K562 (cell line): ENCODE data around the gene MAN1B1. TPM values are rescaled to one million over a fixed set of nuclear protein-coding genes. Genes with fewer than 3 reads are reported as not detected.

Experiments
- ATAC-seq: fragments of 200-7000 bp; cut with Tn5 transposase; 3 replicates; pipeline ENCODE4 v1.9.1; 2020; ENCODE audit warnings: moderate library complexity
- BruUV-seq: library from RNA; stranded (reverse); fragments of 400-500 nt; replicated peaks from 2 replicates; lab custom pipeline; 2021; lab: Mats Ljungman, UMichigan
- CTCF ChIA-PET: fragments of 300-600 bp; formaldehyde crosslinking; extraction: SDS; loops from one replicate; lab custom pipeline; 2021; ENCODE audit warnings: low intra/inter-chr PET ratio; lab: Yijun Ruan, JAX
- POLR2A ChIA-PET: fragments of 300-600, 350-650 bp; sonication (Branson Sonifier 250); formaldehyde crosslinking; extraction: SDS; loops from one replicate; lab custom pipeline; 2021; ENCODE audit warnings: antibody characterized with exemption, inconsistent platforms; lab: Yijun Ruan, JAX
- DNase-seq, 4 experiments: peaks; one replicate each; pipeline versions ENCODE4 v3.0.0 to v3.0.0-alpha.2; 2011 to 2018; ENCODE audit warnings: low spot score in 3 of 4, mixed read lengths in 3 of 4; ENCODE audit errors: extremely low read depth in 1 of 4
- FAIRE-seq: peaks from 2 replicates; lab custom pipeline; 2011; peaks lifted over from hg19 to GRCh38; lab: Jason Lieb, UNC
- H2AFZ ChIP-seq: 2 replicates; pipeline ENCODE4 v1.6.0; 2011; ENCODE audit warnings: low read depth, low read length, control low read depth, inconsistent platforms
- H3K27ac ChIP-seq: fragments of 200-600 bp; 3 replicates; pipeline ENCODE4 v1.8.0; 2011; ENCODE audit warnings: low read depth, mild to moderate bottlenecking, control low read depth, inconsistent platforms, low read length, moderate library complexity, mixed read lengths; ENCODE audit errors: extremely low read depth
- H3K27me3 ChIP-seq, 2 experiments: fragments of 300-600 bp in 1 of 2; 2 replicates in 1 of 2; 3 replicates in 1 of 2; pipeline versions ENCODE4 v1.6.0 to v1.8.0; 2011; ENCODE audit warnings: inconsistent platforms in 2 of 2, low read length in 2 of 2, mild to moderate bottlenecking in 1 of 2, mixed read lengths in 1 of 2, moderate library complexity in 1 of 2; ENCODE audit not compliant: control insufficient read depth in 2 of 2, insufficient read depth in 2 of 2
- H3K36me3 ChIP-seq: fragments of 300-600 bp; 3 replicates; pipeline ENCODE4 v1.8.0; 2011; ENCODE audit warnings: mild to moderate bottlenecking, low read length, inconsistent platforms; ENCODE audit not compliant: control insufficient read depth, insufficient read depth
- H3K4me1 ChIP-seq, 2 experiments: fragments of 200-600 bp in 1 of 2; replicated peaks in 1 of 2; 2 replicates in 1 of 2; 3 replicates in 1 of 2; pipeline versions ENCODE4 v1.5.1 to v1.8.0; 2011; ENCODE audit warnings: inconsistent platforms in 2 of 2, low read length in 2 of 2, mild to moderate bottlenecking in 1 of 2, mixed read lengths in 1 of 2, moderate library complexity in 1 of 2; ENCODE audit not compliant: control insufficient read depth in 2 of 2, insufficient read depth in 2 of 2
- H3K4me2 ChIP-seq: 2 replicates; pipeline ENCODE4 v1.6.1; 2011; ENCODE audit warnings: low read length, control low read depth, inconsistent platforms, mixed read lengths; ENCODE audit not compliant: insufficient read depth
- H3K4me3 ChIP-seq: fragments of 200-600 bp; sonication (generic), shearing (Covaris generic); 2 replicates; pipeline ENCODE4 v1.5.1; 2016; ENCODE audit warnings: control low read depth, inconsistent platforms
- H3K79me2 ChIP-seq: fragments of 200-600 bp; 3 replicates; pipeline ENCODE4 v1.8.0; 2011; ENCODE audit warnings: low read length, inconsistent platforms; ENCODE audit not compliant: control insufficient read depth, insufficient read depth
- H3K9ac ChIP-seq, 2 experiments: 2 replicates each; pipeline versions ENCODE4 v1.6.0 to v1.6.1; 2011; ENCODE audit warnings: low read depth in 2 of 2, low read length in 2 of 2, control low read depth in 1 of 2, inconsistent platforms in 1 of 2, mild to moderate bottlenecking in 1 of 2, mixed read lengths in 1 of 2; ENCODE audit not compliant: insufficient read depth in 1 of 2
- H3K9me1 ChIP-seq: one replicate; pipeline ENCODE4 v1.6.0; 2011; ENCODE audit warnings: inconsistent platforms, mild to moderate bottlenecking, low read length, moderate library complexity; ENCODE audit not compliant: control insufficient read depth, insufficient read depth
- H3K9me3 ChIP-seq: replicated peaks from 2 replicates; pipeline ENCODE4 v1.5.1; 2011; ENCODE audit warnings: low read depth, low read length, inconsistent platforms; ENCODE audit not compliant: control insufficient read depth, insufficient read depth
- H4K20me1 ChIP-seq: replicated peaks from 2 replicates; pipeline ENCODE4 v1.6.1; 2011; ENCODE audit warnings: low read length, inconsistent platforms, mixed read lengths; ENCODE audit not compliant: control insufficient read depth, insufficient read depth
- CBX5 ChIP-seq: IDR thresholded peaks from 2 replicates; pipeline ENCODE4 v1.6.1; 2014; ENCODE audit warnings: low read depth, borderline replicate concordance
- FOXJ3 ChIP-seq: sonication (generic); formaldehyde crosslinking; IDR thresholded peaks from 2 replicates; pipeline ENCODE4 v1.4.0; 2020; ENCODE audit warnings: mild to moderate bottlenecking, missing genetic modification reagents
- MIER1 ChIP-seq: fragments of 450-650 bp; IDR thresholded peaks from 2 replicates; pipeline ENCODE4 v1.6.1; 2016; ENCODE audit warnings: antibody characterized with exemption, mild to moderate bottlenecking, low read depth
- RUNX1 ChIP-seq: sonication (generic); IDR thresholded peaks from 2 replicates; pipeline ENCODE4 v1.6.1; 2016; ENCODE audit warnings: antibody characterized with exemption, low read depth
- SMAD2 ChIP-seq: fragments of 150-350 bp; IDR thresholded peaks from 2 replicates; pipeline ENCODE4 v1.6.1; 2014; ENCODE audit warnings: low read depth, mild to moderate bottlenecking, low read length
- TCF15 ChIP-seq: fragments of 250-450 bp; sonication (Bioruptor Pico); IDR thresholded peaks from 2 replicates; pipeline ENCODE4 v1.8.0; 2022; ENCODE audit warnings: moderate library complexity, mild to moderate bottlenecking, inconsistent platforms
- ZKSCAN1 ChIP-seq: fragments of 150-350 bp; IDR thresholded peaks from 2 replicates; pipeline ENCODE4 v1.6.1; 2016; ENCODE audit warnings: low read depth, low read length
- WGBS: fragments of 100-300 bp; shearing (Covaris generic); methylation state at CpG from one replicate; pipeline ENCODE4 v1.1.6; 2016; ENCODE audit warnings: low coverage, mixed read lengths; ENCODE audit not compliant: insufficient coverage; ENCODE audit errors: missing lambda C conversion rate; 5-methylcytosine and 5-hydroxymethylcytosine counted together
- in situ Hi-C: fragments of 300-500 bp; cut with MboI; formaldehyde crosslinking; loops from 4 replicates; pipeline ENCODE4 v1.15.0; 2018; ENCODE audit warnings: inconsistent platforms, mixed read lengths
- intact Hi-C: fragments of 100-400 bp; cut with micrococcal nuclease; formaldehyde crosslinking; loops from 2 replicates; pipeline ENCODE4 v1.14.2; 2022
- polyA plus RNA-seq, 8 experiments: library from polyadenylated mRNA; depleted of rRNA in 4 of 8; stranded (reverse) in 5 of 8; unstranded in 3 of 8; fragments of >200 nt; fragmentation: Nextera tagmentation in 2 of 8; fragmentation: Illumina TruSeq in 1 of 8; extraction: Ambion mirVana in 2 of 8; extraction: Trizol in 1 of 8; gene quantifications; 2 replicates each; pipeline versions ENCODE4 v1.2.1 to v1.2.3, GENCODE V29; 2011 to 2014; ENCODE audit warnings: inconsistent platforms in 1 of 8, missing spikeins in 1 of 8
- total RNA-seq, 7 experiments: library from RNA; depleted of rRNA in 6 of 7; stranded (reverse); fragments of >200 nt in 6 of 7; fragmentation: Illumina TruSeq in 2 of 7; extraction: Trizol in 2 of 7; gene quantifications; 2 replicates each; pipeline versions ENCODE4 v1.2.1 to v1.2.3, GENCODE V29; 2011 to 2021; ENCODE audit warnings: low replicate concordance in 1 of 7
- TF ChIP-seq, protein P1 (sequence below), 2 experiments: fragments of 450-650 bp in 1 of 2; sonication (generic) in 1 of 2; formaldehyde crosslinking; conservative IDR thresholded peaks; 2 replicates each; pipeline versions ENCODE4 v1.4.0 to v1.8.1; 2020 to 2022; ENCODE audit warnings: mild to moderate bottlenecking in 1 of 2, missing genetic modification reagents in 1 of 2

The MAN1B1 gene
- total and polyA plus RNA-seq, 9 of the 15 experiments (the other 6 are each of a cell fraction or from before 2014, with no cell fraction given): 0.55 to 36.6 (median 27.3) TPM

DNA sequence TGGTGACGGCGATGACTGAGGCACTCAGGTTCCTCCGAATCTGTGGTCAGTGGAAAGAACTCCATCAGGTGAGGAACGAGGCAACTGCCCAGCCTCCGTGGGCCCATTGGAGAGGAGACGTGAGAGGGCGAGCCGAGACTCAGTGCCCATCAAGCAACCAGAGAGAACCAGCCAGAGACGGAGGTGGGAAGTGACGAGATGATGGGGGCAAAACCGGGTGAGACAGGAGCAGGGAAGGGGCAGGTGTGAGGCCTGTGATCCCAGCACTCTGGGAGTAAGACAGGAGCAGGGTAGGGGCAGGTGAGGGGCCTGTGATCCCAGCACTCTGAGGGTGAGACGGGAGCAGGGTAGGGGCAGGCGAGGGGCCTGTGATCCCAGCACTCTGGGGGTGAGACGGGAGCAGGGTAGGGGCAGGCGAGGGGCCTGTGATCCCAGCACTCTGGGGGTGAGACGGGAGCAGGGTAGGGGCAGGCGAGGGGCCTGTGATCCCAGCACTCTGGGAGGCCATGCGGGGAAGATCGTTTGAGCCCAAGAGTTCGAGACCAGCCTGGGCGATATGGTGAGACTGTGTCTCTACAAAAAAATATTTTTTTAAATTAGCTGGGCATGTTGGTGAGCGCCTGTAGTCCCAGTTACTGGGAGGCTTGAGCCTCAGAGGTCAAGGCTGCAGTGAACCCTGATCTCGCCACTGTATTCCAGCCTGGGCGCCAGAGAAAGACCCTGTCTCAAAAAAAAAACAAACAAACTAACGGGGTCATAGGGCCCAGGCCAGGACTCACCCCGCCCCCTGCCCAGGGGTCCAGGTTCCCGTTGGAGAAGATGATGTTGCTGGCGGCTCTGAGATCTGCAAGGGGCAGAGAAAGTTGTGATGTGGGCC is 24.4 kb downstream of the MAN1B1 start:
- H3K36me3 ChIP-seq: peaks cover 74% of the 10 kb centered on the region; the same call in 2 of the 3 replicates
- FAIRE-seq: no peak
- no peak overlapping the region for H3K4me2 ChIP-seq
- intact Hi-C loops (no loop called here), in situ Hi-C loops (no loop called here)
- no peak overlapping the region for H3K27ac ChIP-seq
- WGBS: 88% methylated on average over 21 of the region's 28 CpGs
- peaks cover 9 to 87% of the 10 kb centered on the region in 2 experiments for H3K4me1 ChIP-seq
- ATAC-seq: no peak
- H4K20me1 ChIP-seq: no peaks in the 10 kb centered on the region
- peak in 1 of 4 experiments; percentile 6 for DNase-seq
- no peaks in the 10 kb centered on the region for H3K9me1 ChIP-seq
- no peak overlapping the region for H3K4me3 ChIP-seq
- peaks cover 27% of the 10 kb centered on the region for H3K79me2 ChIP-seq
- CTCF ChIA-PET: no interaction called here
- no peaks in the 10 kb centered on the region for H3K9me3 ChIP-seq
- no peak overlapping the region for H3K9ac ChIP-seq
- no peaks in the 10 kb centered on the region for H3K27me3 ChIP-seq
- TF ChIP-seq ZKSCAN1 (no peak), MIER1 (no peak), FOXJ3 (CRISPR knock-in tag) (no peak), RUNX1 (no peak), SMAD2 (no peak), TCF15 (CRISPR knock-in tag) (no peak), CBX5 (no peak)
- TF ChIP-seq, protein P1, sequence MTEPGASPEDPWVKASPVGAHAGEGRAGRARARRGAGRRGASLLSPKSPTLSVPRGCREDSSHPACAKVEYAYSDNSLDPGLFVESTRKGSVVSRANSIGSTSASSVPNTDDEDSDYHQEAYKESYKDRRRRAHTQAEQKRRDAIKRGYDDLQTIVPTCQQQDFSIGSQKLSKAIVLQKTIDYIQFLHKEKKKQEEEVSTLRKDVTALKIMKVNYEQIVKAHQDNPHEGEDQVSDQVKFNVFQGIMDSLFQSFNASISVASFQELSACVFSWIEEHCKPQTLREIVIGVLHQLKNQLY (CRISPR knock-in tag; conservative IDR thresholded peaks at IDR 0.05): no peak
- TF ChIP-seq, all 486 proteins: peak for 0
- no TSS peak for BruUV-seq
- POLR2A ChIA-PET: interaction anchor here (0.7 kb wide), 1 partner anchor 18 kb away, joined by 4 read pairs; no protein-coding TSS in a partner anchor
- H2AFZ ChIP-seq: no peak overlapping the region
